Measurements from ENCODE around the gene STRA6.

DNA sequence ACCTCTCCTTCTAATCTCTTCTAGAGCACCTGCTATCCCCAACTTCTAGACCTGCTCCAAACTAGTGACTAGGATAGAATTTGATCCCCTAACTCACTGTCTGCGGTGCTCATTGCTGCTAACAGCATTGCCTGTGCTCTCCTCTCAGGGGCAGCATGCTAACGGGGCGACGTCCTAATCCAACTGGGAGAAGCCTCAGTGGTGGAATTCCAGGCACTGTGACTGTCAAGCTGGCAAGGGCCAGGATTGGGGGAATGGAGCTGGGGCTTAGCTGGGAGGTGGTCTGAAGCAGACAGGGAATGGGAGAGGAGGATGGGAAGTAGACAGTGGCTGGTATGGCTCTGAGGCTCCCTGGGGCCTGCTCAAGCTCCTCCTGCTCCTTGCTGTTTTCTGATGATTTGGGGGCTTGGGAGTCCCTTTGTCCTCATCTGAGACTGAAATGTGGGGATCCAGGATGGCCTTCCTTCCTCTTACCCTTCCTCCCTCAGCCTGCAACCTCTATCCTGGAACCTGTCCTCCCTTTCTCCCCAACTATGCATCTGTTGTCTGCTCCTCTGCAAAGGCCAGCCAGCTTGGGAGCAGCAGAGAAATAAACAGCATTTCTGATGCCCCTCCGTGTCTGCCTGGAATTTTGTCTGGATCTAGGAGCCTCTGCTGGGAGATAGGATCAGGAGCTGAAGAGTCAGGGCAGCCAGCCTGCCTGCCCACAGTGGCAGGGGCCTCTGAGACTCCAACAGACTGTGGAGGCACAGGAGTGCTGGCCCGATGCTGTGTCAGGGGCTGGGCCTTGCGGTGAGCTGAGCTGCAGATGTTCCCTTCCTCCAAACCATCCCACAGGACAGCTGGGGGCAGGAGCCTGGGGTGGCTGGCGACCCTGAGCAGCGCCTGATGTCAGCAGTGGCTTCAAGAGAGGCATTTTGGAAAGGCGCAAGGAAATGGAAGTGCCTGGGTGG is 26.0 kb downstream of the STRA6 start:
- TF ChIP-seq POLR2AphosphoS5 (IDR thresholded peaks at IDR 0.05; ENCODE audit: borderline replicate concordance, low read depth, low read length) = no peak
- TF ChIP-seq EZH2 (IDR thresholded peaks at IDR 0.05) = no peak
- TF ChIP-seq FOXP2 (optimal IDR thresholded peaks at IDR 0.05; ENCODE audit: control extremely low read depth, extremely low read length, insufficient read depth) = no peak
